ENCODE results near the gene PTPRU. TPM values are rescaled to one million over a fixed set of nuclear protein-coding genes. Genes with fewer than 3 reads are reported as not detected.
"Not testable (repeated sequence)": the region's sequence is repeated elsewhere in the genome, so short reads cannot be mapped to it uniquely, and the experiment has no call there.

PTPRU gene
- total RNA-seq, 4 donors from 2014 or later, result 12.3 to 19.9 (median 15.9) TPM

DNA sequence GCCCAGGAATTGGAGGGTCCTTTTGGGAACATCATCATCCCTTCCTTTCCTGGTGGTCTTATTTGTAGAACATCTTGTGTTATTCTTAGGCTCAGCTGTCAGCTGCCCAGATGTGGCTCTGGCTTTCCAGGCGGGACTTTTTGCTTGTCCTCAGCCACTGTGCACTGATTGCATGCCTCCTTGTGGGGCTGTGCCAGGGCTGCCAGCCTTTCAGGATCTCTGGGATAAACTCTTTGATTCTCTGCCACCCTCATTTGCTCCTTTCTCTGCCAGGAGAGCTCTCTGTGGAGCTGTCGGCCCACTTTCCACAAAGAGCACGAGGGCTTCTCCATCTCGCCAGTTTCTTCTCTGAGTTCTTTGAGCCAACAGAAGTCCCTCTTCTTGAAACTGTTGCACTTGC lies 63.1 kb downstream of the PTPRU start:
- DNase-seq (ENCODE audit: low spot score) (no peak), ATAC-seq (ENCODE audit: low FRiP score) (no peak)
- TF ChIP-seq, protein P1, sequence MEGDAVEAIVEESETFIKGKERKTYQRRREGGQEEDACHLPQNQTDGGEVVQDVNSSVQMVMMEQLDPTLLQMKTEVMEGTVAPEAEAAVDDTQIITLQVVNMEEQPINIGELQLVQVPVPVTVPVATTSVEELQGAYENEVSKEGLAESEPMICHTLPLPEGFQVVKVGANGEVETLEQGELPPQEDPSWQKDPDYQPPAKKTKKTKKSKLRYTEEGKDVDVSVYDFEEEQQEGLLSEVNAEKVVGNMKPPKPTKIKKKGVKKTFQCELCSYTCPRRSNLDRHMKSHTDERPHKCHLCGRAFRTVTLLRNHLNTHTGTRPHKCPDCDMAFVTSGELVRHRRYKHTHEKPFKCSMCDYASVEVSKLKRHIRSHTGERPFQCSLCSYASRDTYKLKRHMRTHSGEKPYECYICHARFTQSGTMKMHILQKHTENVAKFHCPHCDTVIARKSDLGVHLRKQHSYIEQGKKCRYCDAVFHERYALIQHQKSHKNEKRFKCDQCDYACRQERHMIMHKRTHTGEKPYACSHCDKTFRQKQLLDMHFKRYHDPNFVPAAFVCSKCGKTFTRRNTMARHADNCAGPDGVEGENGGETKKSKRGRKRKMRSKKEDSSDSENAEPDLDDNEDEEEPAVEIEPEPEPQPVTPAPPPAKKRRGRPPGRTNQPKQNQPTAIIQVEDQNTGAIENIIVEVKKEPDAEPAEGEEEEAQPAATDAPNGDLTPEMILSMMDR (IDR thresholded peaks at IDR 0.05), result no peak

- DNase-seq (ENCODE audit: low spot score); ATAC-seq (ENCODE audit: low FRiP score): not testable (repeated sequence)
Measured at GRCh38 chr1:29301732-29302131, 65.4 kb downstream of the PTPRU start.

DNA sequence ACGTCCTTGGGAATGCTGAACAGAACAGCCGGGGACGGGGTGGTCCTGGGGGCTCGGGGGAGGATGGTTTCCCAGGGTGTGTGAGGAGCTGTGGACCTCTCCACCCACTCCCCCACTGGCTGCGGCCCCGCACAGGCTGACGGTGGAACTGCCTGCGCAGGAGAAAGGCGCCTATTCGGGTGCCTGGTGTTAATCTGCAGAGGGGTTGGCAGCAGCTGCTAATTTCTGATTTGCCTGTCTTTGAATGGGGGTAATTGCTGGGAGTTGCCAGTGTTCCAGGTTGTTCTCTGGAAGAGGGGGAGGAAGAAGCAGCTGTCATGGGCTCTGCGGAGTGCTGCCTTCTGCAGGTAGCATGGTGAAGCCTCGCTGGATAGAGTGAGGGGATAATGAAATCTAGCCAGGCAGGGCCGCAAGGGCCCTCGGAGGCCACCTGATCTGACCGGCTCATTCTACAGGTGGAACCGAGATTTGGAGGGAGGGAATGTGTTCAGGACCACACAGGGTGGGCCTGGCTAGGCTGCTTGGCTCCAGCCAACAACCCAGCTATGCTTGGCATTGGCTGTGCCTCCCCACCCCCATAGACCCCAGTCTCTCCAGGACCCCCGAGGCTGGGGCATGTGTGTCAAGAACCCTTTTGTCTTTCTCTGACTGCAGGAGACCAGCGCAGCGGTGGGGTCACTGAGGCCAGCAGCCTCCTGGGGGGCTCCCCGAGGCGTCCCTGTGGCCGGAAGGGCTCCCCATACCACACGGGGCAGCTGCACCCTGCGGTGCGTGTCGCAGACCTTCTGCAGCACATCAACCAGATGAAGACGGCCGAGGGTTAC lies 67.1 kb downstream of the PTPRU start:
- no peak for ATAC-seq (ENCODE audit: low FRiP score)
- TF ChIP-seq, protein P1 (IDR thresholded peaks at IDR 0.05), result no peak
- DNase-seq (ENCODE audit: low spot score), result no peak

GRCh38 chr1:29304025-29304684 lies 67.8 kb downstream of the PTPRU start:
- TF ChIP-seq, protein P1 (IDR thresholded peaks at IDR 0.05), result no peak
- no peak for DNase-seq (ENCODE audit: low spot score)
- ATAC-seq (ENCODE audit: low FRiP score), result no peak

DNA sequence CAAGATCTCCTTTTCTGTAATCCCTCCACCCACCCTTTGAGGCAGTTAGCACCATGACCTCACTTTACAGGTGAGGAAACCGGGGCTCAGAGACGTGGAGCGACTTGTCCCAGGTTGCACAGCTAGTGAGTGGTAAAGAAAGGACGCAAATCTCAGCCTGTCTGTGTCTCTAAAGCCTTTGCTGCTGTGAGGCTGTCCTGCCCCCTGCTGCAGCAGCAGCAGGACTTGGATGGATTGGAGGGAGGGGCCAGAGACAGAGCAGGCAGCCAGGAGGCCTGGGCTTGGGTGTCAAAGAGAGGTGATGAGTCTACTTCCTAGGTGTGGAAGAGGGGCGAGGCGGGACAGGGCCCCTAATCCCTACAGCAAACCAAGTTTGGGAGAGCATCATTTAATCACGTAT lies 69.6 kb downstream of the PTPRU start:
- no peak for ATAC-seq (ENCODE audit: low FRiP score)
- DNase-seq (ENCODE audit: low spot score), result no peak
- TF ChIP-seq, protein P1 (IDR thresholded peaks at IDR 0.05), result no peak

GRCh38 chr1:29306471-29307140 lies 70.3 kb downstream of the PTPRU start:
- no peak for ATAC-seq (ENCODE audit: low FRiP score)
- TF ChIP-seq, protein P1 (IDR thresholded peaks at IDR 0.05), result no peak
- no peak for DNase-seq (ENCODE audit: low spot score)

GRCh38 chr1:29309075-29309474 lies 72.8 kb downstream of the PTPRU start:
- TF ChIP-seq, protein P1 (IDR thresholded peaks at IDR 0.05), result no peak
- no peak for DNase-seq (ENCODE audit: low spot score)
- ATAC-seq (ENCODE audit: low FRiP score), result no peak
